DOHH2 (cell line): ENCODE data around the gene CYP4F11.
"Not testable (repeated sequence)": the region's sequence is repeated elsewhere in the genome, so short reads cannot be mapped to it uniquely, and the experiment has no call there.

ENCODE experiments used
- H3F3A ChIP-seq: fragments of 200-600 bp; sonication (generic), shearing (Covaris generic); 2 replicates; pipeline ENCODE4 v1.6.0; 2016; ENCODE audit warnings: antibody characterized with exemption, mild to moderate bottlenecking; ENCODE audit not compliant: control insufficient read depth, insufficient read depth
- H3K27ac ChIP-seq: fragments of 200-600 bp; sonication (generic); 2 replicates; pipeline ENCODE4 v1.5.1; 2014; ENCODE audit warnings: low read depth, mild to moderate bottlenecking, low read length, moderate library complexity
- H3K27me3 ChIP-seq: fragments of 200-600 bp; sonication (generic); 2 replicates; pipeline ENCODE4 v1.6.1; 2014; ENCODE audit warnings: mild to moderate bottlenecking, low read length, mixed read lengths; ENCODE audit not compliant: control insufficient read depth
- H3K36me3 ChIP-seq: fragments of 200-600 bp; sonication (generic); 2 replicates; pipeline ENCODE4 v1.6.1; 2014; ENCODE audit warnings: mild to moderate bottlenecking, low read length, moderate library complexity, mixed read lengths; ENCODE audit not compliant: control insufficient read depth
- H3K4me1 ChIP-seq: fragments of 200-600 bp; sonication (generic); 2 replicates; pipeline ENCODE4 v1.6.1; 2014; ENCODE audit warnings: mild to moderate bottlenecking, low read length, mixed read lengths; ENCODE audit not compliant: control insufficient read depth
- H3K4me2 ChIP-seq: fragments of 200-600 bp; sonication (generic); 2 replicates; pipeline ENCODE4 v1.6.0; 2014; ENCODE audit warnings: mild to moderate bottlenecking, low read length, moderate library complexity
- H3K4me3 ChIP-seq: fragments of 200-600 bp; sonication (generic); 2 replicates; pipeline ENCODE4 v1.5.1; 2014; ENCODE audit warnings: mild to moderate bottlenecking, low read length, mixed read lengths
- H3K79me2 ChIP-seq: fragments of 200-600 bp; sonication (generic); 2 replicates; pipeline ENCODE4 v1.6.1; 2014; ENCODE audit warnings: mild to moderate bottlenecking, low read length, mixed read lengths; ENCODE audit not compliant: control insufficient read depth
- H3K9me2 ChIP-seq: fragments of 200-600 bp; sonication (generic); replicated peaks from 2 replicates; pipeline ENCODE4 v1.6.1; 2014; ENCODE audit warnings: mild to moderate bottlenecking, low read length, mixed read lengths; ENCODE audit not compliant: control insufficient read depth
- H3K9me3 ChIP-seq: fragments of 200-600 bp; sonication (generic); 2 replicates; pipeline ENCODE4 v1.6.1; 2014; ENCODE audit warnings: antibody characterized with exemption, low read length, mixed read lengths; ENCODE audit not compliant: control insufficient read depth, insufficient read depth
- H4K20me1 ChIP-seq: fragments of 200-600 bp; sonication (generic); 2 replicates; pipeline ENCODE4 v1.6.0; 2014; ENCODE audit warnings: low read depth, mild to moderate bottlenecking, antibody characterized with exemption, low read length, moderate library complexity; ENCODE audit not compliant: control insufficient read depth, insufficient read depth
- CTCF ChIP-seq: fragments of 200-600 bp; sonication (generic); IDR thresholded peaks from one replicate; pipeline ENCODE4 v1.5.1; 2014; ENCODE audit warnings: antibody characterized with exemption, mild to moderate bottlenecking, low read depth, low read length; ENCODE audit not compliant: poor library complexity, severe bottlenecking
- EZH2phosphoT487 ChIP-seq: fragments of 200-600 bp; sonication (generic); IDR thresholded peaks from 2 replicates; pipeline ENCODE4 v1.6.1; 2017; ENCODE audit warnings: borderline replicate concordance, mild to moderate bottlenecking, antibody characterized with exemption, low read length, moderate library complexity, mixed read lengths

Gene CYP4F11

GRCh38 chr19:15913384-15913783 is 20.9 kb downstream of the CYP4F11 start:
- TF ChIP-seq CTCF, result no peak
- no peak for TF ChIP-seq EZH2phosphoT487
- no peaks in the 10 kb centered on the region for H3K9me3 ChIP-seq

GRCh38 chr19:15911599-15912235 is 22.6 kb downstream of the CYP4F11 start:
- H3K4me1 ChIP-seq, result no peaks in the 10 kb centered on the region
- no peak overlapping the region for H3K4me3 ChIP-seq
- no peaks in the 10 kb centered on the region for H3K79me2 ChIP-seq
- no peaks in the 10 kb centered on the region for H3K9me2 ChIP-seq
- H4K20me1 ChIP-seq, result no peaks in the 10 kb centered on the region
- no peaks in the 10 kb centered on the region for H3K9me3 ChIP-seq
- H3K27ac ChIP-seq, result no peak overlapping the region
- peaks cover 4% of the 10 kb centered on the region; the same call in 1 of the 2 replicates for H3K27me3 ChIP-seq
- TF ChIP-seq CTCF (no peak), EZH2phosphoT487 (no peak)
- H3K36me3 ChIP-seq, result no peaks in the 10 kb centered on the region
- no peak overlapping the region for H3K4me2 ChIP-seq
- H3F3A ChIP-seq, result no peaks in the 10 kb centered on the region

More at GRCh38 chr19:15913384-15913783, 20.9 kb downstream of the CYP4F11 start:
- Histone ChIP-seq H4K20me1 (no peaks in the 10 kb centered on the region), H3K4me3 (no peak overlapping the region), H3K4me2 (no peak overlapping the region), H3K79me2 (no peaks in the 10 kb centered on the region), H3K9me2 (no peaks in the 10 kb centered on the region), H3K27me3 (peaks cover 4% of the 10 kb centered on the region; the same call in 1 of the 2 replicates), H3K36me3 (no peaks in the 10 kb centered on the region), H3K27ac (no peak overlapping the region), H3F3A (no peaks in the 10 kb centered on the region), H3K4me1 (peaks cover 8% of the 10 kb centered on the region; the same call in 1 of the 2 replicates)

- Histone ChIP-seq H3K27me3 (peaks cover 4% of the 10 kb centered on the region), H3K9me2 (no peaks in the 10 kb centered on the region), H4K20me1 (no peaks in the 10 kb centered on the region), H3K4me2 (no peak overlapping the region), H3K79me2 (no peaks in the 10 kb centered on the region), H3K9me3 (no peaks in the 10 kb centered on the region), H3F3A (no peaks in the 10 kb centered on the region), H3K4me1 (no peaks in the 10 kb centered on the region), H3K4me3 (no peak overlapping the region), H3K27ac (no peak overlapping the region), H3K36me3 (no peaks in the 10 kb centered on the region)
- TF ChIP-seq CTCF (no peak), EZH2phosphoT487 (no peak)
These were observed 29.3 kb downstream of the CYP4F11 start for GRCh38 chr19:15905026-15905425.

GRCh38 chr19:15902898-15903297 is 31.4 kb downstream of the CYP4F11 start:
- not testable (repeated sequence) for H4K20me1 ChIP-seq, H3K9me3 ChIP-seq, H3F3A ChIP-seq, H3K4me2 ChIP-seq, H3K79me2 ChIP-seq, H3K27ac ChIP-seq, H3K36me3 ChIP-seq, H3K4me1 ChIP-seq, H3K9me2 ChIP-seq, H3K27me3 ChIP-seq, H3K4me3 ChIP-seq
